LNCaP clone FGC (cell line): Measurements from ENCODE around the gene GLUL.

ENCODE experiments used
- DNase-seq: peaks from one replicate; pipeline ENCODE4 v3.0.0-alpha.2; 2011; ENCODE audit warnings: low read depth
- H3K4me3 ChIP-seq: 2 replicates; pipeline ENCODE4 v1.5.1; 2011; ENCODE audit warnings: mild to moderate bottlenecking, low read depth, low read length, control low read depth
- CTCF ChIP-seq: IDR thresholded peaks from 2 replicates; pipeline ENCODE4 v1.5.1; 2012; ENCODE audit warnings: mild to moderate bottlenecking; ENCODE audit not compliant: control insufficient read depth, insufficient read depth; ENCODE audit errors: extremely low read depth

The GLUL gene

GRCh38 chr1:182355723-182356098 is 35.9 kb downstream of the GLUL start:
- no peak overlapping the region for H3K4me3 ChIP-seq
- no peak for TF ChIP-seq CTCF
- no peak for DNase-seq

GRCh38 chr1:182351790-182352364 is 39.7 kb downstream of the GLUL start:
- no peak for DNase-seq
- TF ChIP-seq CTCF = no peak
- H3K4me3 ChIP-seq = no peak overlapping the region

GRCh38 chr1:182350839-182351238 is 40.8 kb downstream of the GLUL start:
- TF ChIP-seq CTCF = no peak

GRCh38 chr1:182348961-182349747 is 42.4 kb downstream of the GLUL start:
- no peak for DNase-seq
- no peak for TF ChIP-seq CTCF
- H3K4me3 ChIP-seq = no peak overlapping the region

More at GRCh38 chr1:182350839-182351238, 40.8 kb downstream of the GLUL start:
- H3K4me3 ChIP-seq = no peak overlapping the region
- DNase-seq = no peak

GRCh38 chr1:182347019-182347418 is 44.6 kb downstream of the GLUL start:
- no peak overlapping the region for H3K4me3 ChIP-seq
- no peak for DNase-seq
- no peak for TF ChIP-seq CTCF

- DNase-seq = no peak
- no peak for TF ChIP-seq CTCF
- no peak overlapping the region for H3K4me3 ChIP-seq
Observed at GRCh38 chr1:182340233-182341058, 51.1 kb downstream of the GLUL start.
